MCF 10A (cell line): ENCODE measurements around the gene SLC39A13. TPM values are rescaled to one million over a fixed set of nuclear protein-coding genes. Genes with fewer than 3 reads are reported as not detected.

Source experiments
- BruUV-seq: library from RNA; stranded (reverse); fragments of 400-500 nt; replicated peaks from 2 replicates; lab custom pipeline; 2021; lab: Mats Ljungman, UMichigan
- CTCF ChIA-PET: fragments of 300-600 bp; sonication (Branson Sonifier 250); formaldehyde crosslinking; extraction: SDS; loops from one replicate; lab custom pipeline; 2021; ENCODE audit warnings: antibody characterized with exemption, inconsistent platforms; lab: Yijun Ruan, JAX
- POLR2A ChIA-PET: fragments of 300-600, 350-650 bp; sonication (Branson Sonifier 250); formaldehyde crosslinking; extraction: SDS; loops from one replicate; lab custom pipeline; 2020; ENCODE audit warnings: antibody characterized with exemption, inconsistent platforms; lab: Yijun Ruan, JAX
- DNase-seq: peaks from one replicate; pipeline ENCODE4 v3.0.0-alpha.2; 2018; ENCODE audit not compliant: unreplicated experiment
- H3K27ac Mint-ChIP-seq: one replicate; pipeline ENCODE4 v1.8.0; 2022; ENCODE audit warnings: mild to moderate bottlenecking, low read depth, mixed read lengths; ENCODE audit not compliant: unreplicated experiment
- H3K27me3 Mint-ChIP-seq: one replicate; pipeline ENCODE4 v1.8.0; 2022; ENCODE audit warnings: mixed read lengths; ENCODE audit not compliant: insufficient read depth, unreplicated experiment
- H3K36me3 Mint-ChIP-seq: one replicate; pipeline ENCODE4 v1.8.0; 2022; ENCODE audit warnings: mild to moderate bottlenecking, moderate library complexity, mixed read lengths; ENCODE audit not compliant: insufficient read depth, unreplicated experiment
- H3K4me1 Mint-ChIP-seq: one replicate; pipeline ENCODE4 v1.8.0; 2022; ENCODE audit warnings: mixed read lengths; ENCODE audit not compliant: insufficient read depth, unreplicated experiment
- H3K4me3 Mint-ChIP-seq: one replicate; pipeline ENCODE4 v1.8.0; 2022; ENCODE audit warnings: mild to moderate bottlenecking, moderate library complexity, mixed read lengths; ENCODE audit not compliant: unreplicated experiment
- H3K9me3 Mint-ChIP-seq: one replicate; pipeline ENCODE4 v1.8.0; 2022; ENCODE audit warnings: mixed read lengths; ENCODE audit not compliant: unreplicated experiment
- intact Hi-C: fragments of 100-400 bp; cut with micrococcal nuclease; formaldehyde crosslinking; loops from 2 replicates; pipeline ENCODE4 v1.14.1; 2022
- total RNA-seq: library from RNA; stranded (reverse); gene quantifications from 2 replicates; pipeline ENCODE4 v1.2.3, GENCODE V29; 2022
- TF ChIP-seq, protein P1 (sequence below): fragments of 200-600 bp; IDR thresholded peaks from one replicate; pipeline ENCODE4 v1.8.0; 2022; ENCODE audit warnings: antibody characterized with exemption, mild to moderate bottlenecking; ENCODE audit not compliant: unreplicated experiment

Gene SLC39A13
- total RNA-seq, 1 experiment from 2014 or later: 56.5 TPM

DNA sequence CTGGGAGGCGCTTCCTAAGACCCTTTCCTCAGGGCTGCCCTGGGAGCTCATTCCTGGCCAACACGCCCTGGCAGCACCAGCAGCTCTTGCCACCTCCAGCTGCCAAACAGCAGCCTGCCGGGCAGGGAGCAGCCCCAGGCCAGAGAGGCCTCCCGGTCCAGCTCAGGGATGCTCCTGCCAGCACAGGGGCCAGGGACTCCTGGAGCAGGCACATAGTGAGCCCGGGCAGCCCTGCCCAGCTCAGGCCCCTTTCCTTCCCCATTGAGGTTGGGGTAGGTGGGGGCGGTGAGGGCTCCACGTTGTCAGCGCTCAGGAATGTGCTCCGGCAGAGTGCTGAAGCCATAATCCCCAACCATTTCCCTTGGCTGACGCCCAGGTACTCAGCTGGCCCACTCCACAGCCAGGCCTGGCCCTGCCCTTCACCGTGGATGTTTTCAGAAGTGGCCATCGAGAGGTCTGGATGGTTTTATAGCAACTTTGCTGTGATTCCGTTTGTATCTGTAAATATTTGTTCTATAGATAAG lies 7.6 kb downstream of the SLC39A13 start:
- BruUV-seq: TSS peak; percentile 7
- intact Hi-C loops: no loop called here
- POLR2A ChIA-PET: interaction anchor here (0.7 to 2.3 kb wide), 6 partner anchors 10 to 352 kb away, joined by 3 to 24 read pairs (median 3); partner anchors contain the start of gene PSMC3
- H3K36me3 Mint-ChIP-seq: peaks cover 75% of the 10 kb centered on the region
- peaks cover 21% of the 10 kb centered on the region for H3K4me1 Mint-ChIP-seq
- DNase-seq: peak; percentile 92
- H3K9me3 Mint-ChIP-seq: no peaks in the 10 kb centered on the region
- CTCF ChIA-PET: interaction anchor here (0.6 to 0.7 kb wide), 5 partner anchors 9 to 213 kb away, joined by 3 to 5 read pairs (median 3); no protein-coding TSS in a partner anchor
- no peaks in the 10 kb centered on the region for H3K27me3 Mint-ChIP-seq
- H3K4me3 Mint-ChIP-seq: peak overlapping the region; percentile 23
- TF ChIP-seq, protein P1, sequence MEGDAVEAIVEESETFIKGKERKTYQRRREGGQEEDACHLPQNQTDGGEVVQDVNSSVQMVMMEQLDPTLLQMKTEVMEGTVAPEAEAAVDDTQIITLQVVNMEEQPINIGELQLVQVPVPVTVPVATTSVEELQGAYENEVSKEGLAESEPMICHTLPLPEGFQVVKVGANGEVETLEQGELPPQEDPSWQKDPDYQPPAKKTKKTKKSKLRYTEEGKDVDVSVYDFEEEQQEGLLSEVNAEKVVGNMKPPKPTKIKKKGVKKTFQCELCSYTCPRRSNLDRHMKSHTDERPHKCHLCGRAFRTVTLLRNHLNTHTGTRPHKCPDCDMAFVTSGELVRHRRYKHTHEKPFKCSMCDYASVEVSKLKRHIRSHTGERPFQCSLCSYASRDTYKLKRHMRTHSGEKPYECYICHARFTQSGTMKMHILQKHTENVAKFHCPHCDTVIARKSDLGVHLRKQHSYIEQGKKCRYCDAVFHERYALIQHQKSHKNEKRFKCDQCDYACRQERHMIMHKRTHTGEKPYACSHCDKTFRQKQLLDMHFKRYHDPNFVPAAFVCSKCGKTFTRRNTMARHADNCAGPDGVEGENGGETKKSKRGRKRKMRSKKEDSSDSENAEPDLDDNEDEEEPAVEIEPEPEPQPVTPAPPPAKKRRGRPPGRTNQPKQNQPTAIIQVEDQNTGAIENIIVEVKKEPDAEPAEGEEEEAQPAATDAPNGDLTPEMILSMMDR: no peak
- peak overlapping the region; percentile 73 for H3K27ac Mint-ChIP-seq

DNA sequence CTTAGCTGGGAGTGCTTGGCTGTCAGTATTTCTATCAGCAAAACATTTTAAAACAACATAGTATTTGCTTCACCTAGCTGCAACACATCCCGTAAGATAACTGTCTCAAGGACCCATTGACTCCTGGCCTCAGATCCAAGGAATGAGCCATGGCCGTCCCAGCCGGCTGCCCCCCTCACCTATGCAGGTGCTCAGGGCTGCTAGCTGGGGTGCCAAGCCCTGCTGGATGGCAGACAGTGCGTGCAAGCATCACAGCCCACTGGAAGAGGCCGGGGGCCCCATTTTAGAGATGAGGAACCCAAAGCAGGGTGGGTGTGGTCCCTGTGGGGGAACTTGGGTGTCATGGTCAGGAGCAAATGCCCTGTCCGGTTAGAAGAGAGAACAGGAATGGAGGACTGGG lies 9.3 kb downstream of the SLC39A13 start:
- peaks cover 21% of the 10 kb centered on the region for H3K4me1 Mint-ChIP-seq
- DNase-seq: no peak
- intact Hi-C loops: no loop called here
- no peak overlapping the region for H3K4me3 Mint-ChIP-seq
- H3K27me3 Mint-ChIP-seq: no peaks in the 10 kb centered on the region
- CTCF ChIA-PET: interaction anchor here (1.3 kb wide), 1 partner anchor 44 kb away, joined by 5 read pairs; no protein-coding TSS in a partner anchor
- peaks cover 75% of the 10 kb centered on the region for H3K36me3 Mint-ChIP-seq
- TF ChIP-seq, protein P1: no peak
- peak overlapping the region; percentile 61 for H3K27ac Mint-ChIP-seq
- no TSS peak for BruUV-seq
- POLR2A ChIA-PET: interaction anchor here (1.3 kb wide), 2 partner anchors 9 kb away, joined by 3 to 7 read pairs; partner anchors contain the start of genes PSMC3 and SLC39A13
- no peaks in the 10 kb centered on the region for H3K9me3 Mint-ChIP-seq

DNA sequence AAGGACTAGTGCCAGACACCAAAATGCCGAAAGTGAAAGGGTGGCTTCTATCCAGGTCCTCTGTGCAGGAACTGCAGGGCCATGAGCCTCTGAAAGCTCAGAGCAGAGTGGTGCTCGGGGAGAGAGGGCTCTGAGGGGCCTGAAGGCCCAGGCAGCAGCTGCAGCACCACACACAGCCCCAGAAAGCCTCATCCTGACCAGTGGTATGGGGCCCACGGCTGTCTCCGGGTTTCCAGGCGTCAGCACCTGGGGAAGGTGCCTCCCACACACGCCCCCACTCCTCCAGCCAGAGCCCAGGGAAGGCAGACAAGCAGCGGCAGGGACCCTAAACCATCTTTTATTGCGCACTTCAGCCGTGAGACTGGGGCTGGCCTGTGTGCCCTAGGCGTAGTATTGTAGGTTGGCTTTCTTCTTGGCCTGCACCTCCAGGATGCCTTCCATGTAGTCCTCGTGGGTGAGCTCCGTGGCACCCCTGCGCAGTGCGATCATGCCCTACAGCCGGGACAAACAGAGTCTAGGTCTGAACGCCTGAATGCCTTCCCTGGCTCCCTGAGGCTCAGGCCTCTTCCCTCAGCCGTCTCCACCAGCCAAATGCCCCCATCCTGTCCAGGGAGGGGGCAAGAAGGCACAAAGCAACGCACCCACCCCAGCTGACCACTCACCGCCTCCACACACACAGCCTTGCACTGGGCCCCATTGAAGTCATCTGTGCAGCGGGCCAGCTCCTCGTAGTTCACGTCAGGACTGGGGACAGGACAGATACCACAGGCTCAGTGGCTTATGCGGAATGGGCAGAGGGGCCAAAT lies 10.3 kb downstream of the SLC39A13 start:
- TF ChIP-seq, protein P1: no peak
- Mint-ChIP-seq H3K27ac (no peak overlapping the region), H3K9me3 (no peaks in the 10 kb centered on the region), H3K4me3 (no peak overlapping the region), H3K4me1 (peaks cover 16% of the 10 kb centered on the region), H3K27me3 (no peaks in the 10 kb centered on the region), H3K36me3 (peaks cover 77% of the 10 kb centered on the region)
- no peak for DNase-seq
- BruUV-seq: no TSS peak
- ChIA-PET POLR2A (interaction anchor here (1.3 to 1.5 kb wide), 2 partner anchors 8 to 9 kb away, joined by 5 to 7 read pairs; partner anchors contain the start of gene PSMC3), CTCF (no interaction called here)
- intact Hi-C loops: no loop called here

DNA sequence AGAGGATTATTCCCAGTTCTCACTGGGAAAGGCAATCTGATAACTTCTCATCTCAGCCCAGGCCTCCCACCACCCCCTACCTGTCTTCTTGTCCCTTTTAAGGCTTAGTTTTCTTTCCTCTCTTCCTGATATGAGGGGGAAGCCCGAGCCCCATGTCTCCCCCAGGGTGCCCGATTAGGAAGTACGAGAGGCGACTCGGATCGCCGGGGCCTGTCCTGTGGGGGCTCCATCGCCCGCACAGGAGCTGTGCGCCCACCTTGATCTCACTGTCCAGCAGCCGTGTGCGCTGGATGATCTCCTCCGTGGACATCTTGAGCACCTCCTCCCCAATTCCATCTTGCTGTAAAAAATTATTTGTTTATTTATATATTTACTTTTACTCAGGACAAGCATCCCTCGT lies 17.2 kb downstream of the SLC39A13 start:
- no peak for DNase-seq
- BruUV-seq: TSS peak; percentile 62
- CTCF ChIA-PET: interaction anchor here (1.1 to 2.7 kb wide), 3 partner anchors 13 to 18 kb away, joined by 5 to 8 read pairs (median 8); no protein-coding TSS in a partner anchor
- peaks cover 17% of the 10 kb centered on the region for H3K4me1 Mint-ChIP-seq
- TF ChIP-seq, protein P1: no peak
- peak overlapping the region; percentile 98 for H3K4me3 Mint-ChIP-seq
- H3K9me3 Mint-ChIP-seq: no peaks in the 10 kb centered on the region
- H3K36me3 Mint-ChIP-seq: peaks cover 49% of the 10 kb centered on the region
- peak overlapping the region; percentile 100 for H3K27ac Mint-ChIP-seq
- POLR2A ChIA-PET: interaction anchor here (0.6 to 4.4 kb wide), 9 partner anchors 9 to 177 kb away, joined by 3 to 75 read pairs (median 9); partner anchors contain the start of genes ACP2, PTPMT1 and SLC39A13
- intact Hi-C loops: no loop called here
- H3K27me3 Mint-ChIP-seq: no peaks in the 10 kb centered on the region
